GM19455 (cell line): ENCODE data around the gene THOC5.
"Not testable (repeated sequence)": the region's sequence is repeated elsewhere in the genome, so short reads cannot be mapped to it uniquely, and the experiment has no call there.

Experiments
- ATAC-seq: cut with Tn5 transposase; IDR thresholded peaks from one replicate; pipeline ENCODE4 v1.9.1; 2021; ENCODE audit not compliant: unreplicated experiment

The THOC5 gene

GRCh38 chr22:29511126-29511862 is 42.3 kb downstream of the THOC5 start:
- ATAC-seq, result no peak

GRCh38 chr22:29510542-29510941 is 43.0 kb downstream of the THOC5 start:
- no peak for ATAC-seq

- ATAC-seq, result no peak
Measured at GRCh38 chr22:29509815-29510214, 43.7 kb downstream of the THOC5 start.

GRCh38 chr22:29509298-29509697 is 44.3 kb downstream of the THOC5 start:
- ATAC-seq, result no peak

DNA sequence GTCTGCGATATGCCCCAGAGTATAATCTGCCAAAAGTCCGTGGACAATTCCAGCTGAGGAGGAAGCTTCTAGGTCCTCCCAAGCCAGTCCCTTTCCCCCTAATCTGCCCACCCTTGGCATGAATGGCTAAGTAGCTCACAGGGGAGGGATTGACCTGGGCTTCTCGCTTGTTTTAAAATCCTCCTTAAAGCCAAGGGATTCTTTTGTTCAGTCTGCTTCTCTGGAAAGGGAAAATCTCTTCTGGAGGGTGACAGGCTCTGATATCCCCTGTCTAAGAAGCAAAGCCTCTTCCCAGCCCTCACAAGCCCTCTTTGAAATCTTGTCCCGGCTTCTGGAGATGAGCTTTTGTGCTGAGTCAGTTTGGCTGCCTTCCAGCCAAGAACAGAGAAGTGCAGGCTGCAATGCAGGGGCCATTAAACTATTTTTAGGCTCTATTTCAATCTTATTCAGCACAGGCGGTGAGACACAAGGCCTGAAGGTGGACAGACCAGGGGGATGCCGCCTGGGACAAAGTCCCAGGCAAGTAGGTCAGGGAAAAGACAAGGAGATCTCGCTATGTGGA is 49.7 kb downstream of the THOC5 start:
- no peak for ATAC-seq

DNA sequence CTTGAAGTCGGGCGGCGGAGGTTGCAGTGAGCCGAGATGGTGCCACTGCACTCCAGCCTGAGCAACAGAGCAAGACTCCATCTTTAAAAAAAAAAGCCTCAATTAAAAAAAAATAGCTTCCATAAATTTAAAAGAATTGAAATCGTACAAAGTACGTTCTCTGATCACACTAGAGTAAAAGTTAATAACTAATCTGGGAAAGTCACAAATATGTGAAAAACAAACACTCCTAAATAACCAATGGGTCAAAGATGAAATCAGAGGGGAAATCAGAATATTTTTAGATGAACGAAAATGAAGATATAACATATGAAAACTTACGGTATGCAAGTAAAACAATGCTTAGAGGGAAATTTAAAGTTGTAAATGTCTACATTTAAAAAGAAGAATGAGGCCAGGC is 53.7 kb downstream of the THOC5 start:
- no peak for ATAC-seq

GRCh38 chr22:29493636-29494035 is 59.9 kb downstream of the THOC5 start:
- ATAC-seq, result no peak

DNA sequence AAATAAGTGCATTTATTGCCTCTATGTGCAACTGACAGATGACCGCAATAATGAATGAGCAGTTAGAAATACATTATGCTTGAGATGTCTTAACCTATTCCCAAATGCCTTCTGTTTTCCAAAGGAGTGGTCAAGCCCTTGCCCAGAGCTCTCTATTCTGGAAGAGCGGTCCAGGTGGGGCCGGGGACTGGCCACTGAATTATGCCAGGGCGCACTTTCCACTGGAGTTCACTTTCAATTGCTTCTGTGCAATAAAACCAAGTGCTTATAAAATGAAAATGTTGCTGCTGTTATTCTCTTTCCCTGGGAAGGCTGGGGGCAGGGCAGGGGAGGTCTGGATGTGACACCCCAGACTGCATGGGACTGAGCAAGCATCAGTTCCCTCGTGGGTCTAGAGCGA is 62.5 kb downstream of the THOC5 start:
- ATAC-seq, result no peak

GRCh38 chr22:29489127-29489780 is 64.3 kb downstream of the THOC5 start:
- ATAC-seq, result not testable (repeated sequence)

- ATAC-seq, result no peak
Measured at GRCh38 chr22:29487426-29487986, 66.1 kb downstream of the THOC5 start.

- no peak for ATAC-seq
Measured at GRCh38 chr22:29485448-29485847, 68.1 kb downstream of the THOC5 start.

GRCh38 chr22:29484642-29485041 is 68.9 kb downstream of the THOC5 start:
- ATAC-seq, result no peak

- no peak for ATAC-seq
Measured at GRCh38 chr22:29483254-29483653, 70.3 kb downstream of the THOC5 start.

GRCh38 chr22:29482726-29483125 is 70.8 kb downstream of the THOC5 start:
- no peak for ATAC-seq

DNA sequence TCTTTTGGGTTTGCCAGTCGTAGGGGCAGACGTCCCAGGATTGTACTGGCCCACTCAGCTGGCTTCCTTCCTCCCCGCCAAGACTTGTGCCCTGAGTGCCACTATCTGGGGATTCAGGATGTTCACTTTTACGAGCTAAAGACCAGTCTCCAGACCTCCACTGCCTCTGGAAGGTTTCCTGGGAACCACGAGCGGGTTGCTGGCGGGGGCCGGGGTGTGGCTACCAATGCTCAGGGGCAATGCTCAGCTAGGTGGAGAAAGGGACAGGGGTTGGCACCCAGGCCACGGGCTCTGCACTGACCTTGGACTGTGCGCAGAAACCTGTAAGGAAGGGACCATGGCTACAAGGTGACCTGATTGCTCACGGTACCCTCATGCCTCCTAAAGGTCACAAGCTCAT is 71.3 kb downstream of the THOC5 start:
- no peak for ATAC-seq

DNA sequence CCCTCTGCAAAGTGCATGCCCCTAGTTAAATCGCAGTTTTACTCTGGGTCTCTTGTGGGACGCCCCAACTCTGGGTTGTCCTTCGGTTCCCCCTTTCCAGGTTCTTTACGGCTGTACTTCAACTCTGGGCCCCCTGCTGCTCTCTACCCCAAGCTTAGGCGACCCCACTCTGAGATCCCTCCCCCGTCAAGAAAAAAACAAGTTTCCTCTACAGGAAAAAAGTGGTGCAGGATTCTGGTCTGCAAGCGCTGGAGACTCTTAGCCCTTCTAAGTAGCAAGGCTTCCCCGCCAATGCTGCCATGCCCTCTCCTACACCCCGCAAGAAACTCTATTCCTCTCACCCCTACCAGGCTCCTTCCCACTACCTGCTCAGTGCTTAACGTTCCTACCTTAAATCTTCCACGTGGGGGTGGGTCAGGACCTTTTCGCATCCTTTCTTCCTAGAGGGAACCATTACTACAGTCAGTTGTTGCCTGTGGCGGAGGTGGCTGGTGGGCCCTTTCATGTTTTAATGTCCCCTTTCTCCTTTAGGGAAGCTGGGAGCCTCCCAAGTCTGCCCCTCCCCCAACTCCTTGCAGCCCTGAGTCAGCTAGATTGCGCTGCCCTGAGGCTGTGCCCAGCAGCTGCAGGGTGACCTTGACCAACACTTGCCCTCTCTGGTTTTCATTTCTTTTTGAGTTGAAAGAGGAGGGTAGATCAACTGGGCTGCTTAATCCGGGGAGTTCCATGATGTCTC is 72.1 kb downstream of the THOC5 start:
- ATAC-seq, result no peak

GRCh38 chr22:29480512-29481264 is 72.9 kb downstream of the THOC5 start:
- no peak for ATAC-seq

DNA sequence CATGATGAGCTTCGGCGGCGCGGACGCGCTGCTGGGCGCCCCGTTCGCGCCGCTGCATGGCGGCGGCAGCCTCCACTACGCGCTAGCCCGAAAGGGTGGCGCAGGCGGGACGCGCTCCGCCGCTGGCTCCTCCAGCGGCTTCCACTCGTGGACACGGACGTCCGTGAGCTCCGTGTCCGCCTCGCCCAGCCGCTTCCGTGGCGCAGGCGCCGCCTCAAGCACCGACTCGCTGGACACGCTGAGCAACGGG is 73.4 kb downstream of the THOC5 start:
- no peak for ATAC-seq

GRCh38 chr22:29479417-29480261 is 73.9 kb downstream of the THOC5 start, which contains the start of gene NEFH:
TSS of gene NEFH (plus strand) at chr22:29480218. CDS start at chr22:29480263, 45 bp downstream.
- ATAC-seq, result no peak
